Activated naive CD4-positive, alpha-beta T cell treated with anti-CD3 and anti-CD28 coated beads, Interleukin-2, amount 10 ng/mL, durations not matched to agents 7 days and 5 days (primary cell): ENCODE results near the gene NTNG2.

Experiments used
- CTCF ChIA-PET: fragments of 350-600 bp; sonication (Branson Sonifier 250); formaldehyde crosslinking; loops from one replicate; lab custom pipeline; 2021; ENCODE audit warnings: antibody characterized with exemption; lab: Charles Lee
- DNase-seq: peaks from one replicate; pipeline ENCODE4 v3.0.0-alpha.2; 2020
- H3K27ac Mint-ChIP-seq: one replicate; pipeline ENCODE4 v1.8.0; 2021; ENCODE audit warnings: mild to moderate bottlenecking, moderate library complexity, mixed read lengths
- H3K27me3 Mint-ChIP-seq: one replicate; pipeline ENCODE4 v1.8.0; 2021; ENCODE audit warnings: mild to moderate bottlenecking, mixed read lengths
- H3K36me3 Mint-ChIP-seq: one replicate; pipeline ENCODE4 v1.8.0; 2021; ENCODE audit warnings: mixed read lengths
- H3K4me1 Mint-ChIP-seq: one replicate; pipeline ENCODE4 v1.8.0; 2021; ENCODE audit warnings: mixed read lengths
- H3K4me3 Mint-ChIP-seq: one replicate; pipeline ENCODE4 v1.8.0; 2021; ENCODE audit warnings: mild to moderate bottlenecking, moderate library complexity, mixed read lengths
- H3K9me3 Mint-ChIP-seq: one replicate; pipeline ENCODE4 v1.8.0; 2021; ENCODE audit warnings: mixed read lengths

Gene NTNG2

GRCh38 chr9:132169672-132170392 lies 8.0 kb downstream of the NTNG2 start:
- Mint-ChIP-seq H3K9me3 (no peaks in the 10 kb centered on the region), H3K36me3 (no peaks in the 10 kb centered on the region), H3K27ac (no peak overlapping the region), H3K4me1 (no peaks in the 10 kb centered on the region), H3K4me3 (no peak overlapping the region), H3K27me3 (peaks cover 83% of the 10 kb centered on the region)
- peak; percentile 66 for DNase-seq
- CTCF ChIA-PET = interaction anchor here (0.6 to 7.5 kb wide), 16 partner anchors 9 to 610 kb away, joined by 3 to 146 read pairs (median 3); no protein-coding TSS in a partner anchor

DNA sequence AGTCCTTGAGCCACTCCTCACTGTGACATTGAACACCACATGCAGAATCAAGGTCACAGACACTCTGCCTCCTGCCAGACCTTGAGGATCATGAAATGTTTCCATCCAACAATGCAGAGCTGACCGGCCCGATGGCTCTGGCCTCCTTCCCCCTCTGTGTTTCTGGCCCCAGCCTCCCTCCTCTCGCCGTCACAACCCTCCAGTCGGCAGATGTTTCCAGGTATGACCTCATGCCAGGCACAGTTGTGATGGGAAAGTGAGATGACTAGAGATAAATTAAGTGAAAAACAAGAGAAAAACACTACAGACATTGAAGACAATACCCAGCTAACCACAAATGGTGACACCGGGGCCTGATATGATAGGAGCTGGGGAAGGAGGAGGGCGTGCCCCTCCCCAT lies 9.8 kb downstream of the NTNG2 start:
- no peak for DNase-seq
- H3K36me3 Mint-ChIP-seq = no peaks in the 10 kb centered on the region
- no peak overlapping the region for H3K4me3 Mint-ChIP-seq
- H3K4me1 Mint-ChIP-seq = no peaks in the 10 kb centered on the region
- peaks cover 74% of the 10 kb centered on the region for H3K27me3 Mint-ChIP-seq
- no peak overlapping the region for H3K27ac Mint-ChIP-seq
- H3K9me3 Mint-ChIP-seq = no peaks in the 10 kb centered on the region
- CTCF ChIA-PET = interaction anchor here (1.0 to 7.5 kb wide), 4 partner anchors 55 to 409 kb away, joined by 3 to 146 read pairs (median 6); no protein-coding TSS in a partner anchor

GRCh38 chr9:132172185-132172584 lies 10.3 kb downstream of the NTNG2 start:
- CTCF ChIA-PET = interaction anchor here (0.6 to 7.5 kb wide), 4 partner anchors 54 to 409 kb away, joined by 3 to 146 read pairs (median 5); no protein-coding TSS in a partner anchor
- H3K27ac Mint-ChIP-seq = no peak overlapping the region

GRCh38 chr9:132175431-132175830 lies 13.6 kb downstream of the NTNG2 start:
- no peaks in the 10 kb centered on the region for H3K4me1 Mint-ChIP-seq
- no peak for DNase-seq
- no peaks in the 10 kb centered on the region for H3K36me3 Mint-ChIP-seq

More at GRCh38 chr9:132172185-132172584, 10.3 kb downstream of the NTNG2 start:
- no peak overlapping the region for H3K4me3 Mint-ChIP-seq
- H3K9me3 Mint-ChIP-seq = no peaks in the 10 kb centered on the region
- H3K27me3 Mint-ChIP-seq = peaks cover 69% of the 10 kb centered on the region
- no peaks in the 10 kb centered on the region for H3K4me1 Mint-ChIP-seq
- no peaks in the 10 kb centered on the region for H3K36me3 Mint-ChIP-seq
- DNase-seq = no peak

GRCh38 chr9:132176338-132176737 lies 14.5 kb downstream of the NTNG2 start:
- Mint-ChIP-seq H3K27me3 (peaks cover 50% of the 10 kb centered on the region), H3K36me3 (no peaks in the 10 kb centered on the region), H3K4me3 (no peak overlapping the region), H3K27ac (no peak overlapping the region), H3K4me1 (no peaks in the 10 kb centered on the region), H3K9me3 (no peaks in the 10 kb centered on the region)
- no peak for DNase-seq
- CTCF ChIA-PET = interaction anchor here (1.5 kb wide), 1 partner anchor 8 kb away, joined by 3 read pairs; no protein-coding TSS in a partner anchor

More at GRCh38 chr9:132175431-132175830, 13.6 kb downstream of the NTNG2 start:
- CTCF ChIA-PET = no interaction called here
- Mint-ChIP-seq H3K27ac (no peak overlapping the region), H3K27me3 (peaks cover 50% of the 10 kb centered on the region), H3K4me3 (no peak overlapping the region), H3K9me3 (no peaks in the 10 kb centered on the region)

GRCh38 chr9:132181796-132182313 lies 20.0 kb downstream of the NTNG2 start:
- Mint-ChIP-seq H3K27me3 (peaks cover 56% of the 10 kb centered on the region), H3K4me1 (no peaks in the 10 kb centered on the region), H3K36me3 (no peaks in the 10 kb centered on the region), H3K27ac (no peak overlapping the region), H3K9me3 (no peaks in the 10 kb centered on the region), H3K4me3 (no peak overlapping the region)
- no peak for DNase-seq
- CTCF ChIA-PET = interaction anchor here (1.0 kb wide), 1 partner anchor 54 kb away, joined by 3 read pairs; no protein-coding TSS in a partner anchor

DNA sequence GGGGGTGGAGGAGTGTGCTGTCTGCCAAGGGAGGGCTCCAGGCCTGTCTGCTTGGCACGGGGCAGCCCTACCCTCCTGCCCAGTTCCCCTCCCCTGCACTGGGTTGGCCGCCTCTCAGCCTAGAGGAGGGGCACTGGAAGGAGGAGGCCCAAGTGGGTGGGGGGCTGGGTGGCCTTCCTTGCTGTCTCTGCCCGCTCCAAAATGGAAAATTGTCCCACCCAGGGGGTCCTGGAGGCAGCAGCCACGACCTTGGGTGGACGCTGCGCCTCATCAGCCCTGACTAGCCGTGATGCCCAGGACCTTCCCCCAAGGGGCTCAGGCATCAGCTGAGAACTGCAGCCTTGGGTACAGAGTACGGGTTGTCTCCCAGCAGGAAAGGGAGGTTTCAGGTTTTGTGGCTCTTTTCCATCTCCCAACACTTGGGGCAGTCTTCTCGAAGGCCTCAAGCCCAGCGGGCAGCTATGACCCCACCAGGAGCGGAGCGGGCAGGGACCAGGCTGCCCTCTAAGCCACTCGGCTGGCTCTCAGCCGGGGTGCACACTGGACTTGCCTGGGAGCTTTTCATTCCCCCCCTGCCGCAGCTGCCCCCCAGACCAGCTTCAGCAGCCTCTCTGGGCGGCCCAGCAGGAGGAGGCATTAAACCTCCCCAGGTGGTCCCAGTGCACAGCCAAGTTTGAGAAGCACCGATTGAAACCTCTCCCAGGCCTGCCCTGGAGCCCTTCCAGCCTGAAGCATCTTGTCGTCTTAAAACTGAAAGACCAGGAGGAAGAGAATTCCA lies 20.6 kb downstream of the NTNG2 start:
- H3K36me3 Mint-ChIP-seq = no peaks in the 10 kb centered on the region
- CTCF ChIA-PET = no interaction called here
- no peaks in the 10 kb centered on the region for H3K4me1 Mint-ChIP-seq
- H3K27me3 Mint-ChIP-seq = peaks cover 62% of the 10 kb centered on the region
- no peak overlapping the region for H3K27ac Mint-ChIP-seq
- no peak for DNase-seq
- no peak overlapping the region for H3K4me3 Mint-ChIP-seq
- H3K9me3 Mint-ChIP-seq = no peaks in the 10 kb centered on the region

- peaks cover 69% of the 10 kb centered on the region for H3K27me3 Mint-ChIP-seq
- H3K27ac Mint-ChIP-seq = no peak overlapping the region
- no peaks in the 10 kb centered on the region for H3K36me3 Mint-ChIP-seq
- H3K4me1 Mint-ChIP-seq = no peaks in the 10 kb centered on the region
- DNase-seq = no peak
- H3K9me3 Mint-ChIP-seq = no peaks in the 10 kb centered on the region
- CTCF ChIA-PET = interaction anchor here (3.2 kb wide), 1 partner anchor 15 kb away, joined by 8 read pairs; no protein-coding TSS in a partner anchor
- H3K4me3 Mint-ChIP-seq = no peak overlapping the region
Measured at GRCh38 chr9:132183134-132183533, 21.3 kb downstream of the NTNG2 start.

- peaks cover 75% of the 10 kb centered on the region for H3K27me3 Mint-ChIP-seq
- no peak for DNase-seq
- no peaks in the 10 kb centered on the region for H3K9me3 Mint-ChIP-seq
- no peak overlapping the region for H3K27ac Mint-ChIP-seq
- H3K4me3 Mint-ChIP-seq = no peak overlapping the region
- H3K4me1 Mint-ChIP-seq = no peaks in the 10 kb centered on the region
- no peaks in the 10 kb centered on the region for H3K36me3 Mint-ChIP-seq
- CTCF ChIA-PET = interaction anchor here (3.2 kb wide), 1 partner anchor 16 kb away, joined by 8 read pairs; no protein-coding TSS in a partner anchor
Measured at GRCh38 chr9:132183715-132184114, 21.9 kb downstream of the NTNG2 start.

DNA sequence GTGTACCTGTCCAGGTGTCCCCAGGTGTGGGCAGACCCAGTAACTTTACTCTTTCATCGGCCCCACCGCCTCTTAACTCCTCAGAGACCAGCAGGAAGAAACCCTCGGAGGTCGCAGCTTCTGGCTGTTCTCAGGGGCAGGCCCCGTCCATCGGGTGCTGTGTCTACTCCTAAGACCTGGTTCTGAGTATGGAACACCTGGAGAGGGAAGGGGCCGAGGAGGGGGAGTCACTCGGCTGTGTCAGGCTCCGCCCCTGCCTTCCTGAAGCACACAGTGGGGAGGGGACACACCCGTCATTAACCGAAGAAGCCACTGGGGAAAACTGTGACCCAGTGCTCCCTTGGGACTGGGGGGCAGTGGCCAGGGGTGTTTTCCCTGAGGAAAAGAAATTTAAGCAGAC lies 22.3 kb downstream of the NTNG2 start:
- Mint-ChIP-seq H3K27ac (no peak overlapping the region), H3K4me1 (no peaks in the 10 kb centered on the region), H3K9me3 (no peaks in the 10 kb centered on the region), H3K36me3 (no peaks in the 10 kb centered on the region), H3K27me3 (peaks cover 75% of the 10 kb centered on the region), H3K4me3 (no peak overlapping the region)
- DNase-seq = no peak
- CTCF ChIA-PET = interaction anchor here (3.2 kb wide), 1 partner anchor 16 kb away, joined by 8 read pairs; no protein-coding TSS in a partner anchor

DNA sequence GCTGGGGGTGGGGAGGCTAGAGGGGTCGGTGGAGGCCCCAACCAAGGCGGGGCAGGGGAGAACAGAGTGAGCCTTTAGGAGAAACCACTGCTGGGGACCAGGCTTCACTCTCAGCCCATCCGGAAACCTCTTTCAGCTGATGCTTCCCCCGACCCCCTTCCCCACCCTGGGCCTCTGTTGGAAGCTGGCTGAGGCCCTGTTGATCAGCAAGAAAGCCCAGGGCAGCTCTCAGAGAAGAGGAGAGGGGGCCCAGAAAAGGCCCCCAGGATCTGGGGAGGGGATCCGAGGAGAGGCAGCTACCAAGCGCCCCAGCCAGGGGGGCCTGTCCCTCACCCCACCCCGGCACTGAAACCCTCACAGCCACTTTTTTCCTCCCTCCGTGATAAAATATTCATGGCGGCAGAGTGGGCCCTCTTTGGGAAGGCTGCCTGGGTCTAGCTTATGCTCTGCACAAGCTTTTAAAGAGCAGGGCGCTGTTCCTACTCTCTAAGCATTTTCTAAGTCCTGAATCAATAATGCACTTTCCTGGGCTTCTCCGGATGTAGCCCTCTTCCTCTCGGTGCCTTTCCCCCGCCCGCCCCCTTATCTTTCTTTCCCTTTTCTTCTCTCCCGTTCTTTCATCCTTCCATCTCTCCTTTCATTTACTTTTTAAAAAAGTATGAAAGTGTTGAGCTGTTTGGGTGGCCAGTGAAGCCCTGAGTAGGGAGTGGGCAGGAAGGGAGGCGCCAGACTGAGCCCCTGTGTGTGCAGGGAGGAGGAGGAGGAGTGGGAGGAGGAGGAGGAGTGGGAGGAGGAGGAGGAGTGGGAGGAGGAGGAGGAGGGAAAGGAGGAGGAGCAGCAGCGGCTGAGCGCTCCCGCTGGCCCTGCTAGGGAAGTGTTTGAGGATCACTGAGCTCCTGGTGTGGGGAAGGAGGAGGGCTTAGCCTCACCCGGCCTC lies 23.5 kb downstream of the NTNG2 start:
- CTCF ChIA-PET = interaction anchor here (3.2 kb wide), 1 partner anchor 17 kb away, joined by 8 read pairs; no protein-coding TSS in a partner anchor
- DNase-seq = no peak
- Mint-ChIP-seq H3K9me3 (no peaks in the 10 kb centered on the region), H3K27ac (no peak overlapping the region), H3K27me3 (peaks cover 67% of the 10 kb centered on the region), H3K36me3 (no peaks in the 10 kb centered on the region), H3K4me1 (no peaks in the 10 kb centered on the region), H3K4me3 (no peak overlapping the region)

- Mint-ChIP-seq H3K27ac (no peak overlapping the region), H3K9me3 (no peaks in the 10 kb centered on the region), H3K36me3 (no peaks in the 10 kb centered on the region), H3K4me1 (no peaks in the 10 kb centered on the region), H3K27me3 (peaks cover 66% of the 10 kb centered on the region), H3K4me3 (no peak overlapping the region)
- CTCF ChIA-PET = no interaction called here
- DNase-seq = no peak
Measured at GRCh38 chr9:132187121-132187620, 25.3 kb downstream of the NTNG2 start.

DNA sequence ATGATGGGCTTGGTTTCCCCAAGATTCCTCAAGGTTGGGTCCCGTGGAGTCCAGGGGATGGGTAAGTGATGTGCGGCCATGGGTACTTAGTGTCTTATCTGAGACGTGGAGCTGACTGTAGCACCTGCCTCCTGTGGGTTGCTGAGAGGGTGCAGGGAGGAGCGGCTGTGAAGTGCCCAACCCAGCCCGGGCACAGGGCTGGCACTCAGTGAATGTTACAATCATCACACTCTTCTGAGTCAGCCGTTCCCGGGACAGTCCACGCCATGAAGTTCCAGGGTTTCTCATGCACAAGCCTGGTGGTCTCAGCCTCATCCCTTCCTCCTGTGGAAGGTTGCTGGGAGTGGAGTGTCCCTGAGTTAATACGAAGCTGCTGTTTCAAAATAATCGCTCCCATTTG lies 29.1 kb downstream of the NTNG2 start:
- Mint-ChIP-seq H3K4me1 (no peaks in the 10 kb centered on the region), H3K36me3 (no peaks in the 10 kb centered on the region), H3K27me3 (peaks cover 44% of the 10 kb centered on the region), H3K9me3 (no peaks in the 10 kb centered on the region), H3K27ac (no peak overlapping the region), H3K4me3 (no peak overlapping the region)
- no peak for DNase-seq
- CTCF ChIA-PET = interaction anchor here (0.7 to 1.1 kb wide), 2 partner anchors 21 to 45 kb away, joined by 3 read pairs; no protein-coding TSS in a partner anchor
